Thoracic aorta (tissue), 2 donors: ENCODE results near the gene MEGF11. TPM values are rescaled to one million over a fixed set of nuclear protein-coding genes. Genes with fewer than 3 reads are reported as not detected.

Experiments
- ATAC-seq: fragments of 150-250 bp; one replicate; pipeline ENCODE4 v1.8.0; 2017; ENCODE audit warnings: low read depth; ENCODE audit not compliant: insufficient number of reproducible peaks, low FRiP score
- DNase-seq: peaks from one replicate; pipeline ENCODE4 v3.0.0-alpha.2; 2020; ENCODE audit warnings: low spot score
- H3K27ac ChIP-seq, 2 donors: fragments of 200-600 bp; sonication (generic); 1 replicate in 1 of 2; 2 replicates in 1 of 2; pipeline ENCODE4 v1.5.1; 2016; ENCODE audit warnings: mild to moderate bottlenecking in 2 of 2, moderate library complexity in 2 of 2
- H3K27me3 ChIP-seq: fragments of 200-600 bp; sonication (generic); replicated peaks from 2 replicates; pipeline ENCODE4 v1.6.0; 2016; ENCODE audit warnings: mild to moderate bottlenecking; ENCODE audit not compliant: insufficient read depth
- H3K36me3 ChIP-seq: fragments of 200-600 bp; sonication (generic); one replicate; pipeline ENCODE4 v1.5.1; 2016
- H3K4me1 ChIP-seq, 2 donors: fragments of 200-600 bp; sonication (generic); 1 replicate in 1 of 2; 2 replicates in 1 of 2; pipeline versions ENCODE4 v1.5.1 to v1.6.0; 2016; ENCODE audit warnings: low read depth in 2 of 2, mild to moderate bottlenecking in 1 of 2; ENCODE audit not compliant: control insufficient read depth in 1 of 2
- H3K4me3 ChIP-seq: fragments of 200-600 bp; sonication (generic); 2 replicates; pipeline ENCODE4 v1.5.1; 2016; ENCODE audit warnings: mild to moderate bottlenecking
- H3K9me3 ChIP-seq: fragments of 200-600 bp; sonication (generic); 2 replicates; pipeline ENCODE4 v1.5.1; 2016
- total RNA-seq, 2 donors: library from RNA; depleted of rRNA; stranded (reverse); fragments of >200 nt; gene quantifications; one replicate each; pipeline versions ENCODE4 v1.1.0 to v1.2.3, GENCODE V29; 2016
- TF ChIP-seq, protein P1 (sequence below): fragments of 200-600 bp; sonication (generic); IDR thresholded peaks from one replicate; pipeline ENCODE4 v1.5.1; 2019; ENCODE audit warnings: antibody characterized with exemption

MEGF11 gene
- total RNA-seq, 2 donors from 2014 or later, result not detected

DNA sequence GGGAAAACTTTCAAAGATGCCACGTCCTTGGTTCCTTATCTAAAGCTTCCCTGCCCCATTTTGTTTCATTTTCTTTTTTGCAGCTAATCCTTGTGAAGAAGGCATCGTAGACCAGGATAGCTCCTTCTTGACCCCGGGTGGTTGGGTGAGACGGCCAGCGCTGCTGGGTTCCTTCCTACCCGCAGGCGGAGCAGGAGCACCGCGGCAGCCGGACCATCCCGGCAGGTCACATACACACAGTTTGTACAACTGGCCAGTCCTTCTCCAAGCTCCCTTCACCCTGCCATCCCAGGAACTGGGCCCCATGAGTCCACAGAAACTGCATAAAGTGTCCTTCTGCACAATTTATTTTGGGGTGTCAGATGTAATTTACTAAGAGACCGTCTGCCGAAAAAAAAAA lies 83.9 kb downstream of the MEGF11 start:
- Histone ChIP-seq H3K27ac (no peak overlapping the region), H3K9me3 (no peaks in the 10 kb centered on the region), H3K4me3 (no peak overlapping the region), H3K4me1 (no peaks in the 10 kb centered on the region), H3K36me3 (no peaks in the 10 kb centered on the region), H3K27me3 (no peaks in the 10 kb centered on the region)
- ATAC-seq, result no peak
- TF ChIP-seq, protein P1, sequence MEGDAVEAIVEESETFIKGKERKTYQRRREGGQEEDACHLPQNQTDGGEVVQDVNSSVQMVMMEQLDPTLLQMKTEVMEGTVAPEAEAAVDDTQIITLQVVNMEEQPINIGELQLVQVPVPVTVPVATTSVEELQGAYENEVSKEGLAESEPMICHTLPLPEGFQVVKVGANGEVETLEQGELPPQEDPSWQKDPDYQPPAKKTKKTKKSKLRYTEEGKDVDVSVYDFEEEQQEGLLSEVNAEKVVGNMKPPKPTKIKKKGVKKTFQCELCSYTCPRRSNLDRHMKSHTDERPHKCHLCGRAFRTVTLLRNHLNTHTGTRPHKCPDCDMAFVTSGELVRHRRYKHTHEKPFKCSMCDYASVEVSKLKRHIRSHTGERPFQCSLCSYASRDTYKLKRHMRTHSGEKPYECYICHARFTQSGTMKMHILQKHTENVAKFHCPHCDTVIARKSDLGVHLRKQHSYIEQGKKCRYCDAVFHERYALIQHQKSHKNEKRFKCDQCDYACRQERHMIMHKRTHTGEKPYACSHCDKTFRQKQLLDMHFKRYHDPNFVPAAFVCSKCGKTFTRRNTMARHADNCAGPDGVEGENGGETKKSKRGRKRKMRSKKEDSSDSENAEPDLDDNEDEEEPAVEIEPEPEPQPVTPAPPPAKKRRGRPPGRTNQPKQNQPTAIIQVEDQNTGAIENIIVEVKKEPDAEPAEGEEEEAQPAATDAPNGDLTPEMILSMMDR, result no peak
- no peak for DNase-seq

DNA sequence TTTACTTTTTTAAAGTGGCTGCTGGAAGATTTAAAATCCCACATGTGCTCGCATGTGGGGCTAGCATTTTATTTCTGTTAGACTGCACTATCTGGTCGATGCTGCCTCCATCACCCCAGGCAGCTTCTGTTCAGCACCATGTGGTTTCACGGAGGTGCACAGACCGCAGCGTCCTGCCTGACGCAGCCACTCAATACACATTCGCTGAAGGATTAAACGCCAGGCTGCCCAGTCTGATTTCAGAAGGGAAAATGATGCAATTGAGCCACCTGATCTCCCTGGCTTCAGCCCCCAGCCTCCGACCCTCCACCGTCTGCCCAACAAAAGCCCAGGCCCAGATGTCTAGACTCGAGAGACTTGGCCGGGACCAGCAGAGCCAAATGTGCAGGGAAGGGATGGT lies 84.5 kb downstream of the MEGF11 start:
- H3K4me3 ChIP-seq, result no peak overlapping the region
- no peaks in the 10 kb centered on the region for H3K4me1 ChIP-seq
- TF ChIP-seq, protein P1, result no peak
- no peak for DNase-seq
- no peaks in the 10 kb centered on the region for H3K36me3 ChIP-seq
- H3K27ac ChIP-seq, result no peak overlapping the region
- no peaks in the 10 kb centered on the region for H3K9me3 ChIP-seq
- no peaks in the 10 kb centered on the region for H3K27me3 ChIP-seq
- no peak for ATAC-seq

DNA sequence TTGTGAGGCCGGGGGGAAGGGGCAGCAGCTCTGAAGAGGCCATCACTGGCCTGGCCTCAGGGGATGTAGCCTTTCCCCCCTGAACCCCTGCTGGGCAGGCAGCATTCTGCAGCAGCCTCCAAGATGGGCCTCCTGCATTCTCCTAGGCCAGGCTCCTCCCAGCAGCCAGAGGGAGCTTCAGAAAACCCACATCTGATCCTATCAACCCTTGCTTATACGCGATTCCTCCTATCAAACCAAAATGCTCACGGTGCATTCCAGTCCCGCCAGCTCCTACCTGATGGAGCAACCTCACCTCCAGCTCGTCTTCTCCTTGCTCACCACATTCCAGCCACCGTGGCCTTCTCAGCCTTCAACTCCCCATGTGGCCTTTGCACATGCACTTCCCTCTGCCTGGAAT lies 85.7 kb downstream of the MEGF11 start:
- no peaks in the 10 kb centered on the region for H3K4me1 ChIP-seq
- H3K9me3 ChIP-seq, result no peaks in the 10 kb centered on the region
- H3K27ac ChIP-seq, result no peak overlapping the region
- DNase-seq (no peak), ATAC-seq (no peak)
- no peak overlapping the region for H3K4me3 ChIP-seq
- TF ChIP-seq, protein P1, result no peak
- no peaks in the 10 kb centered on the region for H3K27me3 ChIP-seq
- no peaks in the 10 kb centered on the region for H3K36me3 ChIP-seq

DNA sequence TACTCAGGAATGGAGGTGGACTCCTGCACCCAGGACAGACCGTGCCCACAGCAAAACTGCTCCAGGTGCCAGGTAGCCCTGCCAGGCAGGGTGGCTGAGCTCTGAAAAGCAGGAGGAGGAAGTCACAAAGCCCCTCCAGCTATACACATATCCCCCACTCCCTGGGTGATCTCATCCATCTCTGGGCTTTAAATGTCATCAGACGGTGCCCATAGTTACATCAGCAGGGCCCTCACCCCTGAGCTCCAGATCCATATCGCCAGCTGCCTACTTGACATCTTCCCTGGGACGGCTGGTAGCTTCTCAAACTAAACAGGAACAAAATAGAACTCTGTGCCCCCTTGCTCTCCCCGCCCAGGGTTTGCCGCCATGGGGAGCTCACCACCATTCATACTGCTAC lies 87.7 kb downstream of the MEGF11 start:
- no peaks in the 10 kb centered on the region for H3K36me3 ChIP-seq
- no peaks in the 10 kb centered on the region for H3K4me1 ChIP-seq
- no peak for ATAC-seq
- no peaks in the 10 kb centered on the region for H3K9me3 ChIP-seq
- no peak overlapping the region for H3K4me3 ChIP-seq
- TF ChIP-seq, protein P1, result no peak
- no peak for DNase-seq
- no peaks in the 10 kb centered on the region for H3K27me3 ChIP-seq
- no peak overlapping the region for H3K27ac ChIP-seq

DNA sequence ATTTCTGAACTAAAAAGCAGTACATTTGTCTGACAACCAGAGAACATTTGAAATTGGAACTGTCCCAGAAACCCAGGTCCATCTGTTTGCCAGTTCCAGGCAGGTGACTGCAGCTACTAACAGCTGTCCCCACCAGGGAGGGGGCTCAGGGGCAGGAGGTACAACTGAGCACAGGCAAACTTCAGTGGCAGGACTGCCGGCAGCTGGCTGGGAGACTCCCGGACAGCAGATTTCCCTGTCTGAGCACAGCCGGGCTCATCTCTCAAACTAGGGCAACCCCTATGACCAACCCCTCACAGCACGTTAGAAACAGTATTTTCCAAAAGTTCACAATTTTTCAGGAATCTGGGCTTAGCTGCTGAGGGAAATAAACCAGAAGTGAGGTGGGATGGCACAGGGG lies 88.8 kb downstream of the MEGF11 start:
- DNase-seq (no peak), ATAC-seq (no peak)
- Histone ChIP-seq H3K4me1 (no peaks in the 10 kb centered on the region), H3K27ac (no peak overlapping the region), H3K9me3 (no peaks in the 10 kb centered on the region), H3K36me3 (no peaks in the 10 kb centered on the region), H3K4me3 (no peak overlapping the region), H3K27me3 (no peaks in the 10 kb centered on the region)
- TF ChIP-seq, protein P1, result no peak
